ENCODE results near the gene C1QL2. TPM values are rescaled to one million over a fixed set of nuclear protein-coding genes. Genes with fewer than 3 reads are reported as not detected.

Gene C1QL2
- total and polyA plus RNA-seq, 8 donors = 0.07 to 0.15 (median 0.09) TPM; not detected in 5

GRCh38 chr2:119122663-119123062 lies 35.9 kb downstream of the C1QL2 start:
- no peaks in the 10 kb centered on the region for H3K36me3 ChIP-seq
- H3K4me1 ChIP-seq = no peaks in the 10 kb centered on the region
- no peak for TF ChIP-seq CTCF (IDR thresholded peaks at IDR 0.05)
- intact Hi-C loops (cut with DNase I) = no loop called here
- ATAC-seq (no peak), FAIRE-seq (no peak), DNase-seq (no peak)
- H3K9me3 ChIP-seq = no peaks in the 10 kb centered on the region
- no peak overlapping the region for H3K4me3 ChIP-seq
- H3K27me3 ChIP-seq = no peaks in the 10 kb centered on the region
- H3K27ac ChIP-seq = no peak overlapping the region
- 77 to 83% methylated on average over 5 of the region's 5 CpGs for WGBS, 2 donors

GRCh38 chr2:119119999-119120756 lies 38.4 kb downstream of the C1QL2 start:
- peak; percentile 11 to 68 (median 50) for ATAC-seq
- H3K27ac ChIP-seq = no peak overlapping the region
- WGBS, 2 donors = 7 to 8% methylated on average over 15 of the region's 15 CpGs
- no peak for FAIRE-seq
- H3K36me3 ChIP-seq = no peaks in the 10 kb centered on the region
- H3K4me3 ChIP-seq = no peak overlapping the region
- DNase-seq = peak in 1 of 6 donors; percentile 18
- H3K4me1 ChIP-seq = no peaks in the 10 kb centered on the region
- intact Hi-C loops (cut with DNase I) = no loop called here
- TF ChIP-seq CTCF (IDR thresholded peaks at IDR 0.05) = no peak
- no peaks in the 10 kb centered on the region for H3K9me3 ChIP-seq
- H3K27me3 ChIP-seq = no peaks in the 10 kb centered on the region

GRCh38 chr2:119119076-119119785 lies 39.3 kb downstream of the C1QL2 start:
- Histone ChIP-seq H3K4me3 (no peak overlapping the region), H3K9me3 (no peaks in the 10 kb centered on the region), H3K4me1 (no peaks in the 10 kb centered on the region), H3K36me3 (no peaks in the 10 kb centered on the region), H3K27me3 (no peaks in the 10 kb centered on the region), H3K27ac (no peak overlapping the region)
- no peak for TF ChIP-seq CTCF (IDR thresholded peaks at IDR 0.05)
- 37 to 50% methylated on average over 8 of the region's 8 CpGs for WGBS, 2 donors
- ATAC-seq = no peak
- FAIRE-seq = no peak
- intact Hi-C loops (cut with DNase I) = no loop called here
- no peak for DNase-seq

GRCh38 chr2:119117891-119118882 lies 40.4 kb downstream of the C1QL2 start:
- H3K4me3 ChIP-seq = no peak overlapping the region
- WGBS, 2 donors = 70 to 74% methylated on average over 9 of the region's 9 CpGs
- no peak overlapping the region for H3K27ac ChIP-seq
- H3K9me3 ChIP-seq = no peaks in the 10 kb centered on the region
- H3K27me3 ChIP-seq = no peaks in the 10 kb centered on the region
- H3K36me3 ChIP-seq = no peaks in the 10 kb centered on the region
- intact Hi-C loops (cut with DNase I) = no loop called here
- DNase-seq = no peak
- no peak for ATAC-seq
- FAIRE-seq = no peak
- TF ChIP-seq CTCF (IDR thresholded peaks at IDR 0.05) = no peak
- no peaks in the 10 kb centered on the region for H3K4me1 ChIP-seq
